ENCODE measurements around the gene LRP3.

LRP3 gene

GRCh38 chr19:33255781-33256180 is 61.7 kb downstream of the LRP3 start:
- ChIA-PET CTCF (interaction anchor here (0.9 to 3.9 kb wide), 4 partner anchors 10 to 522 kb away, joined by 3 to 14 read pairs (median 3); partner anchors contain the start of gene CEBPA), POLR2A (no interaction called here)
- H3K4me3 ChIP-seq (ENCODE audit: low read depth, low read length) = no peak overlapping the region
- no peak for DNase-seq (ENCODE audit: low read depth, low spot score)
- no peak for TF ChIP-seq CTCF (IDR thresholded peaks at IDR 0.05; ENCODE audit: insufficient read depth, low read length, missing control alignments)

- TF ChIP-seq CTCF (IDR thresholded peaks at IDR 0.05; ENCODE audit: insufficient read depth, low read length, missing control alignments) = no peak
- ChIA-PET CTCF (interaction anchor here (1.2 to 1.5 kb wide), 2 partner anchors 11 to 522 kb away, joined by 3 read pairs; no protein-coding TSS in a partner anchor), POLR2A (no interaction called here)
- no peak for DNase-seq (ENCODE audit: low read depth, low spot score)
- no peak overlapping the region for H3K4me3 ChIP-seq (ENCODE audit: low read depth, low read length)
Measured at GRCh38 chr19:33256261-33256660, 62.1 kb downstream of the LRP3 start.

- ChIA-PET CTCF (interaction anchor here (0.9 to 1.9 kb wide), 8 partner anchors 11 to 148 kb away, joined by 3 to 7 read pairs (median 3); partner anchors contain the start of gene CEBPA), POLR2A (no interaction called here)
- DNase-seq (ENCODE audit: low read depth, low spot score) = no peak
- H3K4me3 ChIP-seq (ENCODE audit: low read depth, low read length) = no peak overlapping the region
- TF ChIP-seq CTCF (IDR thresholded peaks at IDR 0.05; ENCODE audit: insufficient read depth, low read length, missing control alignments) = no peak
Measured at GRCh38 chr19:33257828-33258227, 63.7 kb downstream of the LRP3 start.

Data from AG04449 (cell line).